ENCODE measurements around the gene TNNC1. TPM values are rescaled to one million over a fixed set of nuclear protein-coding genes. Genes with fewer than 3 reads are reported as not detected.

TNNC1 gene
- total and polyA plus RNA-seq, 4 donors = 0.21 to 0.75 (median 0.35) TPM

DNA sequence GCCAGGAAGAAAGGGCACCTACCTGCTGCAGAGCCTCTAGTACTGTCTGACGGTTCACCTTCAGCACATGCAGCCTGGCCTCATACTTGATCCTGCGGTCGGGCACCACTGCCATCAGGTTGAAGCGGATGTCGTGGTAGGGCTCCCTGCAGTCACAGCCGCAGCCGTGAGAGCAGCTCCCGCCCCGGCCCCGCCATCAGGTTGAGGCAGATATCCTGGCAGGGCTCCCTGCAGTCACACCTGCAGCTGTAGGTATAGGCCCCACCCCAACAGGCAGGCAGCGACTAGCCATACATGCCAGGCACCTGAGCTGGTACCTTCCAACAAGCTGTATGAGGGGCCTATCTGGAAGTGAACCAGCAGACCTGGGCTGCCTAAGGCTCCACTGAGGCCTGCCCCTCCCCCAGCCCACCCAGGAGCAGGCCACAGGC is 47.6 kb downstream of the TNNC1 start:
- H3K9ac ChIP-seq (ENCODE audit: low read depth in 1 of 2, low read length in 2 of 2) = no peak overlapping the region
- WGBS = 95% methylated on average over 11 of the region's 11 CpGs
- no peak overlapping the region for H3K4me3 ChIP-seq (ENCODE audit: low read depth in 1 of 3, low read length in 3 of 3)
- H3K27me3 ChIP-seq (ENCODE audit: control insufficient read depth in 4 of 4, insufficient read depth in 4 of 4, low read length in 3 of 4) = no peaks in the 10 kb centered on the region
- H3K36me3 ChIP-seq (ENCODE audit: control insufficient read depth in 4 of 4, insufficient read depth in 3 of 4, low read depth in 1 of 4, low read length in 3 of 4) = peaks cover 15 to 66% (median 48%) of the 10 kb centered on the region in 4 donors
- H3K27ac ChIP-seq (ENCODE audit: low read depth in 1 of 2, low read length in 2 of 2) = no peak overlapping the region
- H3K4me1 ChIP-seq (ENCODE audit: control insufficient read depth in 4 of 4, insufficient read depth in 4 of 4, low read length in 3 of 4) = peaks cover 0 to 24% (median 18%) of the 10 kb centered on the region in 4 donors
- no peaks in the 10 kb centered on the region for H3K9me3 ChIP-seq (ENCODE audit: control insufficient read depth in 4 of 4, low read length in 3 of 4)
- no peak for TF ChIP-seq TAF1 (conservative IDR thresholded peaks at IDR 0.05)
- no peak for TF ChIP-seq ATF3 (IDR thresholded peaks at IDR 0.05)
- TF ChIP-seq RAD21 (IDR thresholded peaks at IDR 0.05) = no peak
- TF ChIP-seq RXRA (IDR thresholded peaks at IDR 0.05) = no peak
- no peak for TF ChIP-seq JUND (IDR thresholded peaks at IDR 0.05)
- TF ChIP-seq FOXA1 (IDR thresholded peaks at IDR 0.05) = no peak
- TF ChIP-seq, protein P1, sequence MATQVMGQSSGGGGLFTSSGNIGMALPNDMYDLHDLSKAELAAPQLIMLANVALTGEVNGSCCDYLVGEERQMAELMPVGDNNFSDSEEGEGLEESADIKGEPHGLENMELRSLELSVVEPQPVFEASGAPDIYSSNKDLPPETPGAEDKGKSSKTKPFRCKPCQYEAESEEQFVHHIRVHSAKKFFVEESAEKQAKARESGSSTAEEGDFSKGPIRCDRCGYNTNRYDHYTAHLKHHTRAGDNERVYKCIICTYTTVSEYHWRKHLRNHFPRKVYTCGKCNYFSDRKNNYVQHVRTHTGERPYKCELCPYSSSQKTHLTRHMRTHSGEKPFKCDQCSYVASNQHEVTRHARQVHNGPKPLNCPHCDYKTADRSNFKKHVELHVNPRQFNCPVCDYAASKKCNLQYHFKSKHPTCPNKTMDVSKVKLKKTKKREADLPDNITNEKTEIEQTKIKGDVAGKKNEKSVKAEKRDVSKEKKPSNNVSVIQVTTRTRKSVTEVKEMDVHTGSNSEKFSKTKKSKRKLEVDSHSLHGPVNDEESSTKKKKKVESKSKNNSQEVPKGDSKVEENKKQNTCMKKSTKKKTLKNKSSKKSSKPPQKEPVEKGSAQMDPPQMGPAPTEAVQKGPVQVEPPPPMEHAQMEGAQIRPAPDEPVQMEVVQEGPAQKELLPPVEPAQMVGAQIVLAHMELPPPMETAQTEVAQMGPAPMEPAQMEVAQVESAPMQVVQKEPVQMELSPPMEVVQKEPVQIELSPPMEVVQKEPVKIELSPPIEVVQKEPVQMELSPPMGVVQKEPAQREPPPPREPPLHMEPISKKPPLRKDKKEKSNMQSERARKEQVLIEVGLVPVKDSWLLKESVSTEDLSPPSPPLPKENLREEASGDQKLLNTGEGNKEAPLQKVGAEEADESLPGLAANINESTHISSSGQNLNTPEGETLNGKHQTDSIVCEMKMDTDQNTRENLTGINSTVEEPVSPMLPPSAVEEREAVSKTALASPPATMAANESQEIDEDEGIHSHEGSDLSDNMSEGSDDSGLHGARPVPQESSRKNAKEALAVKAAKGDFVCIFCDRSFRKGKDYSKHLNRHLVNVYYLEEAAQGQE (IDR thresholded peaks at IDR 0.05) = no peak
- TF ChIP-seq SP1 (IDR thresholded peaks at IDR 0.05) = no peak
- TF ChIP-seq ZBTB33 (IDR thresholded peaks at IDR 0.05) = no peak
- TF ChIP-seq NR2F2 (IDR thresholded peaks at IDR 0.05) = no peak
- TF ChIP-seq EGR1 (IDR thresholded peaks at IDR 0.05; ENCODE audit: low read depth in 2 of 2) = no peak
- no peak for TF ChIP-seq YY1 (IDR thresholded peaks at IDR 0.05)
- no peak for TF ChIP-seq FOXA2 (IDR thresholded peaks at IDR 0.05)
- TF ChIP-seq MAX (IDR thresholded peaks at IDR 0.05) = no peak
- no peak for TF ChIP-seq HNF4G (IDR thresholded peaks at IDR 0.05)
- TF ChIP-seq GABPA (IDR thresholded peaks at IDR 0.05 in 1 of 2, conservative IDR thresholded peaks at IDR 0.05 in 1 of 2) = no peak
- TF ChIP-seq HNF4A (conservative IDR thresholded peaks at IDR 0.05) = no peak
- TF ChIP-seq CTCF (IDR thresholded peaks at IDR 0.05; ENCODE audit: low read depth, low read length, missing input control) = no peak
- no peak for DNase-seq (ENCODE audit: low spot score)

Data from liver (tissue), 9 donors.